Neural cell (in vitro differentiated cells): ENCODE results near the gene FBXO45. TPM values are rescaled to one million over a fixed set of nuclear protein-coding genes. Genes with fewer than 3 reads are reported as not detected.

Experiments
- H2AFZ ChIP-seq: fragments of 200-600, 300-800 bp; sonication (generic), shearing (Covaris generic); 2 replicates; pipeline ENCODE4 v1.6.0; 2014; ENCODE audit warnings: low read depth, mild to moderate bottlenecking, antibody characterized with exemption, low read length, moderate library complexity
- H3F3A ChIP-seq: fragments of 200-600 bp; shearing (Covaris generic); 2 replicates; pipeline ENCODE4 v1.6.1; 2016; ENCODE audit warnings: mild to moderate bottlenecking, moderate library complexity, mixed read lengths, antibody characterized with exemption, low read length; ENCODE audit not compliant: insufficient read depth, poor library complexity, severe bottlenecking
- H3K27ac ChIP-seq: fragments of 200-600, 300-800 bp; sonication (generic), shearing (Covaris generic); 2 replicates; pipeline ENCODE4 v1.5.1; 2014; ENCODE audit warnings: mild to moderate bottlenecking, low read length, moderate library complexity
- H3K27me3 ChIP-seq: fragments of 300-800, 200-600 bp; sonication (generic), shearing (Covaris generic); 2 replicates; pipeline ENCODE4 v1.6.0; 2014; ENCODE audit warnings: mild to moderate bottlenecking, low read depth, low read length, moderate library complexity; ENCODE audit not compliant: insufficient read depth
- H3K36me3 ChIP-seq: fragments of 300-800, 200-600 bp; sonication (generic), shearing (Covaris generic); 2 replicates; pipeline ENCODE4 v1.5.1; 2014; ENCODE audit warnings: mild to moderate bottlenecking, antibody characterized with exemption, low read length, moderate library complexity; ENCODE audit not compliant: insufficient read depth
- H3K4me2 ChIP-seq: fragments of 300-800, 200-600 bp; sonication (generic), shearing (Covaris generic); 2 replicates; pipeline ENCODE4 v1.6.0; 2014; ENCODE audit warnings: mild to moderate bottlenecking, low read length
- H3K4me3 ChIP-seq: fragments of 300-800, 200-600 bp; sonication (generic), shearing (Covaris generic); 2 replicates; pipeline ENCODE4 v1.5.1; 2014; ENCODE audit warnings: mild to moderate bottlenecking, low read length, moderate library complexity
- H3K79me2 ChIP-seq: fragments of 200-600 bp; shearing (Covaris generic); replicated peaks from 2 replicates; pipeline ENCODE4 v1.6.0; 2014; ENCODE audit warnings: mild to moderate bottlenecking, low read length, moderate library complexity; ENCODE audit not compliant: insufficient read depth
- H3K9ac ChIP-seq: fragments of 300-800, 200-600 bp; sonication (generic), shearing (Covaris generic); 2 replicates; pipeline ENCODE4 v1.6.1; 2016; ENCODE audit warnings: mild to moderate bottlenecking, low read length, mixed read lengths
- H3K9me2 ChIP-seq: fragments of 200-600 bp; shearing (Covaris generic); 2 replicates; pipeline ENCODE4 v1.6.1; 2016; ENCODE audit warnings: mild to moderate bottlenecking, low read length, mixed read lengths; ENCODE audit not compliant: insufficient read depth
- H3K9me3 ChIP-seq: fragments of 200-600, 300-800 bp; sonication (generic), shearing (Covaris generic); 2 replicates; pipeline ENCODE4 v1.6.1; 2016; ENCODE audit warnings: mild to moderate bottlenecking, mixed run types, low read length, moderate library complexity, mixed read lengths
- H4K20me1 ChIP-seq: fragments of 200-600 bp; shearing (Covaris generic); 2 replicates; pipeline ENCODE4 v1.6.1; 2016; ENCODE audit warnings: mild to moderate bottlenecking, mixed run types; ENCODE audit not compliant: insufficient read depth
- EP300 ChIP-seq: fragments of 450-650 bp; conservative IDR thresholded peaks from 2 replicates; pipeline ENCODE4 v1.6.1; 2014; ENCODE audit warnings: antibody characterized with exemption, mild to moderate bottlenecking, moderate library complexity; ENCODE audit not compliant: poor library complexity, severe bottlenecking
- EZH2 ChIP-seq: fragments of 200-600, 300-800 bp; shearing (Covaris generic), sonication (generic); IDR thresholded peaks from 2 replicates; pipeline ENCODE4 v1.6.1; 2014; ENCODE audit warnings: antibody characterized with exemption, low read length, borderline replicate concordance, mild to moderate bottlenecking; ENCODE audit not compliant: insufficient read depth, poor library complexity, severe bottlenecking
- MXI1 ChIP-seq: fragments of 450-650 bp; conservative IDR thresholded peaks from 2 replicates; pipeline ENCODE4 v1.6.1; 2014; ENCODE audit warnings: antibody characterized with exemption, mild to moderate bottlenecking; ENCODE audit not compliant: poor library complexity, severe bottlenecking
- POLR2AphosphoS5 ChIP-seq: IDR thresholded peaks from 2 replicates; pipeline ENCODE4 v1.6.1; 2012
- RAD21 ChIP-seq: fragments of 450-650 bp; conservative IDR thresholded peaks from 2 replicates; pipeline ENCODE4 v1.6.1; 2014; ENCODE audit warnings: antibody characterized with exemption, mild to moderate bottlenecking, moderate library complexity
- SMC3 ChIP-seq: fragments of 450-650 bp; conservative IDR thresholded peaks from 2 replicates; pipeline ENCODE4 v1.6.1; 2014; ENCODE audit warnings: antibody characterized with exemption, mild to moderate bottlenecking, moderate library complexity; ENCODE audit not compliant: poor library complexity
- TAF1 ChIP-seq: IDR thresholded peaks from 2 replicates; pipeline ENCODE4 v1.6.1; 2012; ENCODE audit warnings: low read depth
- polyA plus RNA-seq: library from polyadenylated mRNA; depleted of rRNA; stranded (reverse); fragments of >200 nt; gene quantifications from 2 replicates; pipeline ENCODE4 v1.2.3, GENCODE V29; 2014
- TF ChIP-seq, protein P1 (sequence below): fragments of 450-650 bp; IDR thresholded peaks from 2 replicates; pipeline ENCODE4 v1.5.1; 2014; ENCODE audit warnings: antibody characterized with exemption, mild to moderate bottlenecking, moderate library complexity; ENCODE audit not compliant: poor library complexity, severe bottlenecking
- TF ChIP-seq, protein P2 (sequence below): IDR thresholded peaks from 2 replicates; pipeline ENCODE4 v1.6.1; 2012; ENCODE audit warnings: borderline replicate concordance

FBXO45 gene
- polyA plus RNA-seq, 1 donor from 2014 or later: 35.3 TPM

DNA sequence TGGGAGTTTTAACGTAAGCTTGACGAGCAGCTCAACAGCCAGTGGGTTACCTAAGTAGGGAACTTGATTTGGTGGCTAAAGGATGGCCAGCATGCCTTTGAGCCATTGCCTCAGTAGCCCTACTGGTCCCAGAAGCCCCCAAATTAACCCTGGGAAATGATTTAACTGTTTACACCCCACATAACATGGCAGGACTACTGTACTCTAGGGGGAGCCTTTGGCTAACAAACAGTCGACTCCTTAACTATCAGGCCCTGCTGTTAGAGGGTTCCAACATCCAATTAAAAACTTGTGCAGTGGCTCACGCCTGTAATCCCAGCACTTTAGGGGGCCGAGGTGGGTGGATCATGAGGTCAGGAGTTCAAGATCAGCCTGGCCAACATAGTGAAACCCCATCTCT is 43.9 kb upstream of the FBXO45 start:
- no peak overlapping the region for H3K4me2 ChIP-seq
- H4K20me1 ChIP-seq: no peaks in the 10 kb centered on the region
- no peak overlapping the region for H3K9ac ChIP-seq
- H3K9me3 ChIP-seq: no peaks in the 10 kb centered on the region
- no peak overlapping the region for H2AFZ ChIP-seq
- no peak overlapping the region for H3K4me3 ChIP-seq
- no peaks in the 10 kb centered on the region for H3K9me2 ChIP-seq
- H3K27me3 ChIP-seq: no peaks in the 10 kb centered on the region
- TF ChIP-seq POLR2AphosphoS5 (no peak), RAD21 (no peak), EZH2 (no peak), MXI1 (no peak)
- TF ChIP-seq, protein P1, sequence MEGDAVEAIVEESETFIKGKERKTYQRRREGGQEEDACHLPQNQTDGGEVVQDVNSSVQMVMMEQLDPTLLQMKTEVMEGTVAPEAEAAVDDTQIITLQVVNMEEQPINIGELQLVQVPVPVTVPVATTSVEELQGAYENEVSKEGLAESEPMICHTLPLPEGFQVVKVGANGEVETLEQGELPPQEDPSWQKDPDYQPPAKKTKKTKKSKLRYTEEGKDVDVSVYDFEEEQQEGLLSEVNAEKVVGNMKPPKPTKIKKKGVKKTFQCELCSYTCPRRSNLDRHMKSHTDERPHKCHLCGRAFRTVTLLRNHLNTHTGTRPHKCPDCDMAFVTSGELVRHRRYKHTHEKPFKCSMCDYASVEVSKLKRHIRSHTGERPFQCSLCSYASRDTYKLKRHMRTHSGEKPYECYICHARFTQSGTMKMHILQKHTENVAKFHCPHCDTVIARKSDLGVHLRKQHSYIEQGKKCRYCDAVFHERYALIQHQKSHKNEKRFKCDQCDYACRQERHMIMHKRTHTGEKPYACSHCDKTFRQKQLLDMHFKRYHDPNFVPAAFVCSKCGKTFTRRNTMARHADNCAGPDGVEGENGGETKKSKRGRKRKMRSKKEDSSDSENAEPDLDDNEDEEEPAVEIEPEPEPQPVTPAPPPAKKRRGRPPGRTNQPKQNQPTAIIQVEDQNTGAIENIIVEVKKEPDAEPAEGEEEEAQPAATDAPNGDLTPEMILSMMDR: no peak
- TF ChIP-seq, protein P2, sequence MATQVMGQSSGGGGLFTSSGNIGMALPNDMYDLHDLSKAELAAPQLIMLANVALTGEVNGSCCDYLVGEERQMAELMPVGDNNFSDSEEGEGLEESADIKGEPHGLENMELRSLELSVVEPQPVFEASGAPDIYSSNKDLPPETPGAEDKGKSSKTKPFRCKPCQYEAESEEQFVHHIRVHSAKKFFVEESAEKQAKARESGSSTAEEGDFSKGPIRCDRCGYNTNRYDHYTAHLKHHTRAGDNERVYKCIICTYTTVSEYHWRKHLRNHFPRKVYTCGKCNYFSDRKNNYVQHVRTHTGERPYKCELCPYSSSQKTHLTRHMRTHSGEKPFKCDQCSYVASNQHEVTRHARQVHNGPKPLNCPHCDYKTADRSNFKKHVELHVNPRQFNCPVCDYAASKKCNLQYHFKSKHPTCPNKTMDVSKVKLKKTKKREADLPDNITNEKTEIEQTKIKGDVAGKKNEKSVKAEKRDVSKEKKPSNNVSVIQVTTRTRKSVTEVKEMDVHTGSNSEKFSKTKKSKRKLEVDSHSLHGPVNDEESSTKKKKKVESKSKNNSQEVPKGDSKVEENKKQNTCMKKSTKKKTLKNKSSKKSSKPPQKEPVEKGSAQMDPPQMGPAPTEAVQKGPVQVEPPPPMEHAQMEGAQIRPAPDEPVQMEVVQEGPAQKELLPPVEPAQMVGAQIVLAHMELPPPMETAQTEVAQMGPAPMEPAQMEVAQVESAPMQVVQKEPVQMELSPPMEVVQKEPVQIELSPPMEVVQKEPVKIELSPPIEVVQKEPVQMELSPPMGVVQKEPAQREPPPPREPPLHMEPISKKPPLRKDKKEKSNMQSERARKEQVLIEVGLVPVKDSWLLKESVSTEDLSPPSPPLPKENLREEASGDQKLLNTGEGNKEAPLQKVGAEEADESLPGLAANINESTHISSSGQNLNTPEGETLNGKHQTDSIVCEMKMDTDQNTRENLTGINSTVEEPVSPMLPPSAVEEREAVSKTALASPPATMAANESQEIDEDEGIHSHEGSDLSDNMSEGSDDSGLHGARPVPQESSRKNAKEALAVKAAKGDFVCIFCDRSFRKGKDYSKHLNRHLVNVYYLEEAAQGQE: no peak
- no peaks in the 10 kb centered on the region for H3K79me2 ChIP-seq
- H3K36me3 ChIP-seq: no peaks in the 10 kb centered on the region
- H3F3A ChIP-seq: no peaks in the 10 kb centered on the region
- H3K27ac ChIP-seq: no peak overlapping the region

DNA sequence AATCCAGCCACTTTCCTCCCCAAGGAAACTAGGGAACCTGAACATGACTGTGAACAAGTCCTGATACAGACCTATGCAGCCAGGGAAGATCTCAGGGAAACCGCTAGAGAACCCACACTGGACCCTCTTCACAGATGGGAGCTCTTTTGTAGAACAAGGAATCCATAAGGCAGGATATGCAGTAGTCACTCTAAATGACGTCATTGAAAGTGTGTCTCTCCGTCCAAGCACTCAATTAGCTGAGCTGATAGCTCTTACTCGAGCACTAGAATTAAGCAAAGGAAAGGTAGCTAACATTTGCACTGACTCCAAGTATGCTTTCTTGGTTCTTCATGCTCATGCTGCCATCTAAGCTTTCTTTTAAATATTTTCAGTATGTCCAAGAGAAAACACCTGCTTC is 43.3 kb upstream of the FBXO45 start:
- Histone ChIP-seq H3K9ac (no peak overlapping the region), H4K20me1 (no peaks in the 10 kb centered on the region)

More for the DNA sequence above, 43.3 kb upstream of the FBXO45 start:
- no peak overlapping the region for H3K27ac ChIP-seq
- H3F3A ChIP-seq: no peaks in the 10 kb centered on the region
- H2AFZ ChIP-seq: no peak overlapping the region
- H3K79me2 ChIP-seq: no peaks in the 10 kb centered on the region
- TF ChIP-seq, protein P1: no peak
- TF ChIP-seq SMC3 (no peak), RAD21 (no peak), MXI1 (no peak), TAF1 (no peak), EZH2 (no peak), POLR2AphosphoS5 (no peak), EP300 (no peak)
- TF ChIP-seq, protein P2: no peak
- H3K9me2 ChIP-seq: no peaks in the 10 kb centered on the region
- no peak overlapping the region for H3K4me3 ChIP-seq
- no peaks in the 10 kb centered on the region for H3K36me3 ChIP-seq
- no peaks in the 10 kb centered on the region for H3K27me3 ChIP-seq
- H3K9me3 ChIP-seq: no peaks in the 10 kb centered on the region
- H3K4me2 ChIP-seq: no peak overlapping the region
